Spleen (tissue), 7 donors: ENCODE measurements around the gene ZNRD2.

Source experiments
- POLR2AphosphoS5 ChIP-seq, 3 donors: sonication (generic); formaldehyde crosslinking; IDR thresholded peaks; one replicate each; pipeline ENCODE4 v1.5.1; 2017; ENCODE audit warnings: antibody characterized with exemption in 3 of 3
- TF ChIP-seq, protein P1 (sequence below), 11 experiments: fragments of 200-600 bp in 7 of 11; fragments of 450-650 bp in 4 of 11; sonication (generic) in 4 of 11; IDR thresholded peaks in 8 of 11; conservative IDR thresholded peaks in 3 of 11; 1 replicate in 7 of 11; 2 replicates in 4 of 11; pipeline versions ENCODE4 v1.4.0 to v1.8.0; 2016 to 2021; ENCODE audit warnings: antibody characterized with exemption in 11 of 11, inconsistent platforms in 4 of 11, mild to moderate bottlenecking in 1 of 11
- donor health status: DM: no; HTN: no; CAD: no; lungs with moderate emphysema.
- donor health status: DM: no; HTN: no; CAD: no.
- donor health status: DM: no; HTN: no; CAD: no.

DNA sequence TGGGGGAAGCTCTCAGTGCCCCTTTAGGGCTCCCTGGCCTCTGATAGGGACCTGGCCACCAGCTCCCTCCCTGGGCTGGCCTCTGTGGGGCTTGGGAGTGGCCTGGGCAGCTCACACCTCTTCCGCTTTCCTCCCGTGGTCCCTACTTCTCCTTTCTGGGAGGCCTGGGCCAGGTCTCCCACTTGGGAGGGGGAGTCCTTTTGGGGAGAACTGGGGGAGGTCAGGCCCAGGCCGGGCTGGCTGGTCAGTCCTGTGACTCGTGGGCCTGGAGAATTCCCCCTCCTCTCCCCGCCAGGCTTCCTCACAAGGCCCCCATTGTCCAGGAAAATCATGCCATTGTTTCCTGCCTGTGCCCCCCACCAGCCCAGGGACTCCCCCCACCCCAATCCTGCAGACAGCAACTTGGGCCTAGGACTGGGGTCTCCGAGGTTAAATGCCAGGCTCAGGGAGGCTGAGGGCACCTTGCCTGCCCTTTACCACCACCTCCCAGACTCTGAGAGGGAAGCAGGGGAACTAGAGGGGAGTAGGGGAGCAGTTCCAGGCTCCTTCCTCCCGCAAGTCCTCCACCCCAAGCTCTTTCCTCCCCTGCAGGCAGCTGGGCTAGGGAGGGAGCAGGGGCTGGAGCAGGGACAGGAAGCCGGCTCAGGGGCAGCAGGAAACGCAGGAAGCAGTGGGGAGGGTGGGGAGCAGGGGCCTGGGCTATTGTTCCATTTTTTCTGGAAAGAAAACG is 40.9 kb downstream of the ZNRD2 start:
- peak; percentile 32 to 71 (median 70) for TF ChIP-seq POLR2AphosphoS5 (IDR thresholded peaks at IDR 0.05)
- TF ChIP-seq, protein P1, sequence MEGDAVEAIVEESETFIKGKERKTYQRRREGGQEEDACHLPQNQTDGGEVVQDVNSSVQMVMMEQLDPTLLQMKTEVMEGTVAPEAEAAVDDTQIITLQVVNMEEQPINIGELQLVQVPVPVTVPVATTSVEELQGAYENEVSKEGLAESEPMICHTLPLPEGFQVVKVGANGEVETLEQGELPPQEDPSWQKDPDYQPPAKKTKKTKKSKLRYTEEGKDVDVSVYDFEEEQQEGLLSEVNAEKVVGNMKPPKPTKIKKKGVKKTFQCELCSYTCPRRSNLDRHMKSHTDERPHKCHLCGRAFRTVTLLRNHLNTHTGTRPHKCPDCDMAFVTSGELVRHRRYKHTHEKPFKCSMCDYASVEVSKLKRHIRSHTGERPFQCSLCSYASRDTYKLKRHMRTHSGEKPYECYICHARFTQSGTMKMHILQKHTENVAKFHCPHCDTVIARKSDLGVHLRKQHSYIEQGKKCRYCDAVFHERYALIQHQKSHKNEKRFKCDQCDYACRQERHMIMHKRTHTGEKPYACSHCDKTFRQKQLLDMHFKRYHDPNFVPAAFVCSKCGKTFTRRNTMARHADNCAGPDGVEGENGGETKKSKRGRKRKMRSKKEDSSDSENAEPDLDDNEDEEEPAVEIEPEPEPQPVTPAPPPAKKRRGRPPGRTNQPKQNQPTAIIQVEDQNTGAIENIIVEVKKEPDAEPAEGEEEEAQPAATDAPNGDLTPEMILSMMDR (IDR thresholded peaks at IDR 0.05 in 8 of 11, conservative IDR thresholded peaks at IDR 0.05 in 3 of 11), result no peak
